Fibroblast of lung (primary cell): ENCODE results near the gene ITPR1. TPM values are rescaled to one million over a fixed set of nuclear protein-coding genes. Genes with fewer than 3 reads are reported as not detected.

Experiments
- DNase-seq, 2 donors: peaks; one replicate each; pipeline versions ENCODE4 v3.0.0 to v3.0.0-alpha.2; 2010; ENCODE audit warnings: low read depth in 2 of 2
- H2AFZ ChIP-seq: 2 replicates; pipeline ENCODE4 v1.5.1; 2012; ENCODE audit warnings: low read length, control low read depth, inconsistent platforms
- H3K27ac ChIP-seq: 2 replicates; pipeline ENCODE4 v1.5.1; 2011; ENCODE audit warnings: low read length, control low read depth; ENCODE audit not compliant: insufficient read depth
- H3K27me3 ChIP-seq: 2 replicates; pipeline ENCODE4 v1.5.1; 2011; ENCODE audit warnings: mild to moderate bottlenecking, low read length; ENCODE audit not compliant: control insufficient read depth, insufficient read depth
- H3K36me3 ChIP-seq: 2 replicates; pipeline ENCODE4 v1.5.1; 2011; ENCODE audit warnings: low read length; ENCODE audit not compliant: control insufficient read depth, insufficient read depth
- H3K4me1 ChIP-seq: 2 replicates; pipeline ENCODE4 v1.5.1; 2011; ENCODE audit warnings: low read length; ENCODE audit not compliant: control insufficient read depth, insufficient read depth; ENCODE audit errors: extremely low read depth
- H3K4me2 ChIP-seq: 2 replicates; pipeline ENCODE4 v1.5.1; 2011; ENCODE audit warnings: low read length, control low read depth; ENCODE audit not compliant: insufficient read depth; ENCODE audit errors: extremely low read depth
- H3K4me3 ChIP-seq, 4 experiments: fragments of 200-600 bp in 1 of 4; sonication (generic) in 1 of 4; replicated peaks in 1 of 4; 2 replicates each; pipeline ENCODE4 v1.5.1; 2011 to 2016; ENCODE audit warnings: low read length in 4 of 4, low read depth in 3 of 4, mild to moderate bottlenecking in 3 of 4, control low read depth in 2 of 4, inconsistent platforms in 1 of 4, mixed read lengths in 1 of 4; ENCODE audit not compliant: insufficient read depth in 1 of 4; ENCODE audit errors: control extremely low read depth in 1 of 4
- H3K79me2 ChIP-seq: 2 replicates; pipeline ENCODE4 v1.5.1; 2012; ENCODE audit warnings: mild to moderate bottlenecking, low read length, inconsistent platforms; ENCODE audit not compliant: control insufficient read depth, insufficient read depth
- H3K9ac ChIP-seq: 2 replicates; pipeline ENCODE4 v1.5.1; 2011; ENCODE audit warnings: mild to moderate bottlenecking, low read length, control low read depth; ENCODE audit not compliant: insufficient read depth
- H3K9me3 ChIP-seq: 2 replicates; pipeline ENCODE4 v1.5.1; 2012; ENCODE audit warnings: low read depth, low read length; ENCODE audit not compliant: control insufficient read depth, insufficient read depth
- H4K20me1 ChIP-seq: 2 replicates; pipeline ENCODE4 v1.5.1; 2011; ENCODE audit warnings: low read length; ENCODE audit not compliant: control insufficient read depth, insufficient read depth; ENCODE audit errors: extremely low read depth
- CTCF ChIP-seq, 2 donors: IDR thresholded peaks in 1 of 2; conservative IDR thresholded peaks in 1 of 2; 1 replicate in 1 of 2; 2 replicates in 1 of 2; pipeline ENCODE4 v1.5.1; 2011 to 2012; ENCODE audit warnings: low read length in 2 of 2, control low read depth in 1 of 2, inconsistent platforms in 1 of 2, low read depth in 1 of 2, mild to moderate bottlenecking in 1 of 2
- EZH2 ChIP-seq: IDR thresholded peaks from 2 replicates; pipeline ENCODE4 v1.5.1; 2012; ENCODE audit warnings: low read length, control low read depth, mild to moderate bottlenecking; ENCODE audit errors: missing control alignments
- polyA plus RNA-seq, 2 donors: library from polyadenylated mRNA; depleted of rRNA in 1 of 2; stranded (reverse) in 1 of 2; unstranded in 1 of 2; fragments of >200 nt; gene quantifications; 2 replicates each; pipeline ENCODE4 v1.2.1, GENCODE V29; 2011 to 2012; ENCODE audit warnings: missing spikeins in 1 of 2
- total RNA-seq: library from RNA; depleted of rRNA; stranded (reverse); fragments of >200 nt; gene quantifications from 2 replicates; pipeline ENCODE4 v1.2.1, GENCODE V29; 2014

ITPR1 gene
- total and polyA plus RNA-seq, 2 donors (not counting 1 experiment from before 2014, with no cell fraction given), result 19.2 to 87.0 TPM

GRCh38 chr3:4850211-4850927 is 357.2 kb downstream of the ITPR1 start:
- Histone ChIP-seq H2AFZ (no peak overlapping the region), H3K9ac (no peak overlapping the region), H4K20me1 (no peaks in the 10 kb centered on the region), H3K4me3 (no peak overlapping the region), H3K27ac (no peak overlapping the region), H3K36me3 (no peaks in the 10 kb centered on the region), H3K4me2 (no peak overlapping the region), H3K79me2 (no peaks in the 10 kb centered on the region), H3K9me3 (no peaks in the 10 kb centered on the region), H3K27me3 (no peaks in the 10 kb centered on the region), H3K4me1 (no peaks in the 10 kb centered on the region)
- TF ChIP-seq EZH2 (no peak), CTCF (conservative IDR thresholded peaks at IDR 0.05 in 1 of 2, IDR thresholded peaks at IDR 0.05 in 1 of 2; ENCODE audit: low read depth in 1 of 2, low read length in 2 of 2) (no peak)
- peak in 1 of 2 donors; percentile 78 for DNase-seq

- Histone ChIP-seq H3K4me1 (no peaks in the 10 kb centered on the region), H3K79me2 (no peaks in the 10 kb centered on the region), H3K27ac (no peak overlapping the region), H3K4me2 (no peak overlapping the region), H3K36me3 (no peaks in the 10 kb centered on the region), H3K4me3 (no peak overlapping the region), H2AFZ (no peak overlapping the region), H3K9ac (no peak overlapping the region), H3K27me3 (no peaks in the 10 kb centered on the region), H4K20me1 (no peaks in the 10 kb centered on the region), H3K9me3 (no peaks in the 10 kb centered on the region)
- DNase-seq, result no peak
- TF ChIP-seq EZH2 (no peak), CTCF (conservative IDR thresholded peaks at IDR 0.05 in 1 of 2, IDR thresholded peaks at IDR 0.05 in 1 of 2; ENCODE audit: low read depth in 1 of 2, low read length in 2 of 2) (no peak)
Observed at GRCh38 chr3:4850928-4851265, 357.7 kb downstream of the ITPR1 start.

- Histone ChIP-seq H2AFZ (no peak overlapping the region), H3K4me1 (no peaks in the 10 kb centered on the region), H3K9me3 (no peaks in the 10 kb centered on the region), H3K27me3 (no peaks in the 10 kb centered on the region), H3K79me2 (no peaks in the 10 kb centered on the region), H3K4me3 (no peak overlapping the region), H3K36me3 (no peaks in the 10 kb centered on the region), H3K27ac (no peak overlapping the region), H4K20me1 (no peaks in the 10 kb centered on the region), H3K9ac (no peak overlapping the region), H3K4me2 (no peak overlapping the region)
- TF ChIP-seq EZH2, result no peak
- no peak for TF ChIP-seq CTCF (conservative IDR thresholded peaks at IDR 0.05 in 1 of 2, IDR thresholded peaks at IDR 0.05 in 1 of 2; ENCODE audit: low read depth in 1 of 2, low read length in 2 of 2)
- peak in 1 of 2 donors; percentile 92 for DNase-seq
Observed at GRCh38 chr3:4852780-4853748, 359.9 kb downstream of the ITPR1 start.
